Activated CD4-positive, CD25-positive, alpha-beta regulatory T cell treated with anti-CD3 and anti-CD28 coated beads, Interleukin-2, amount 50 U/mL, for 24 hours (primary cell): ENCODE data around the gene ELMO1.
"Not testable (repeated sequence)": the region's sequence is repeated elsewhere in the genome, so short reads cannot be mapped to it uniquely, and the experiment has no call there.

Experiments
- ATAC-seq, 2 donors: fragments of 150-1000 bp; cut with Tn5 transposase; one replicate each; pipeline ENCODE4 v1.10.0; 2021; ENCODE audit warnings: mild to moderate bottlenecking in 1 of 2, moderate library complexity in 1 of 2

ELMO1 gene

DNA sequence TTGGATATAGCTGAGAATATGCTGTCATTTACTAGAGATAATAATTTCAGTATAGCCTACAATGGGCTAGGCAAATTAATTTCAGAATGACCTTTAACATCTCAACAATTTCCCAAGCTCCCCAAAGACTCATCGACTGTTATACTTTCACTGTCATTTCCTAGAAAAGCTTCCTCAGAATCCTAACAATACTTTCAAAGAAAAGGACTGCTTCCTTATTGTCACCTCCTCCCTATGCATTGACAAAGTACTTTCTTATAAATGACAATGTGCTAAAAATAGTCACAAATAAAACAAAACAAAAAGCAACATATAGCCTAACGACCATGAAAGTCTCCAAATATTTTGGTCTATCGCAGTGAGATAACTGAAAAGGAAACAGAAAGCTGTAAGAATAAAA is 272.6 kb downstream of the ELMO1 start:
- no peak for ATAC-seq

DNA sequence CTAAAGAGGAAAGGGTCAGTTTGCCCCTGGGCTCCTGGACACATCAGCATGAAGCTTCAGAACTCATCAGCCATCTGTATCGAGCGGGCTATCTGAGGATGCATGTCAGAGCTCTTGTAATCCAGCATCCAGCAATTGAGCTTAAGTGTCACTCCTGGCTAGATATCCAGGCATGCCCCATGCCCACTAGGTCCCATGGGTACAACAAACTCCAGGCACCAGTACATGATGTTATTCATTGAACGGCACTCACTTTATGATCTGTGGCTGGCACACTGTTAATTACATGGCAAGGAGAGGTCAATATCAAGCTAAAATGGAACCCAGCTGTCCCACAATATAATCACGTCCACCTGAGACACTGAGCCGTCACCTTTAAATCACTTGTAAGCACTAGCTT is 274.2 kb downstream of the ELMO1 start:
- ATAC-seq = no peak

DNA sequence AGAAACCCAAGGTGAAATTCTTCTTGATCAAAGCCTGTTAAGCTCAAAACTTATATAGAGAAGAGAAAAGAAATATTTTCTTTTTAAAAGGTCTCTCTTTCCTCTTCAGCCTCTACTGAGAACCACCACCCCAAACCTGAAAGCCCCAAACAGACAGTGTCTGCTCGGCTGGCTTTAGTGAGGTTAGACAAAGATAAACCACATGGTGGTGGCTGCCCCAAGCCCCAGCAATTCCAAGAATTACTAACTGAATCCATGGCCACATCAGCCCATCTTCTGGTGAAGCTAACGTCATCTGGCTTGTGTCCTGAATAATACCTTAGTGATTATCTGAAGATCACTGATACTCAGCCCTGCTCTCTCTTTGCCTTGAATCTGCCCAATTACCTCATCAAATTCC is 275.0 kb downstream of the ELMO1 start:
- ATAC-seq = no peak

DNA sequence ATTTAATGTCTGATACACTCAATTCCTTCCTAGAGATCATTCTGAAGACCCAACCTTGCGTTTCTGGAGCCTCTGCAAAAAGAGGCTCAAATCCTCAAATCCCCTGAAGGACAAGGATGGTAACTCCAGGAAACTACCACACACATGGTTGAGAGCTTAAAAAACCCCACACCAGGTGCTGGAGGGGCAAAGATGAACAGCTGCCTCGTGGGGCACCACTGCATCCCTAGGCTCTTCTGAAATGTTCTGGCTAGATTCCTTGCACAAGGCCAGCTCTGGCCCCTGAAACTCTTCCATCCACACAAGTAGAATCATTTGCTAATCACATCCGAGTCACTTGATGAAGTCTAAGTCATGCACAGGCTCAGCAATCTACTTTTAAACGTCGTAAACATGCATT is 286.6 kb downstream of the ELMO1 start:
- ATAC-seq = no peak

DNA sequence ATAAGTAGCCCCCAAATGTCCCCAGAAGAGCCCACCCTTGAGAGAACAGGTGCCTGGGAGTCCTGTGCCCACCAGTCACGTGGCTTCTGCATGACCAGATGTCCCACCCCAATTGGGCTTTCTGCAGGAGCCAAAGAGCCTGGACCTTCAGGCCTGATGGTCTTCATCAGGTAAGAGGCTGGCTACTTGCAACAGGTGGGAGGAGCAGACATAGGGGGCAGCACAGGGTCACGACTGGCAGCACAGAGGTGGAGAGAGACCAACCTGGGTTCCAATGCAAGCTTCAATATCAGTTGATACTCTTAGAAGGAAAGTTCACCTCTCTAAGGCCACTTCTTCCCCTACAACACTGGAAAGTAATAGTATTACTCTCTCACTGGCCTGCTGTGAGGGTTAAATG is 288.0 kb downstream of the ELMO1 start:
- no peak for ATAC-seq

DNA sequence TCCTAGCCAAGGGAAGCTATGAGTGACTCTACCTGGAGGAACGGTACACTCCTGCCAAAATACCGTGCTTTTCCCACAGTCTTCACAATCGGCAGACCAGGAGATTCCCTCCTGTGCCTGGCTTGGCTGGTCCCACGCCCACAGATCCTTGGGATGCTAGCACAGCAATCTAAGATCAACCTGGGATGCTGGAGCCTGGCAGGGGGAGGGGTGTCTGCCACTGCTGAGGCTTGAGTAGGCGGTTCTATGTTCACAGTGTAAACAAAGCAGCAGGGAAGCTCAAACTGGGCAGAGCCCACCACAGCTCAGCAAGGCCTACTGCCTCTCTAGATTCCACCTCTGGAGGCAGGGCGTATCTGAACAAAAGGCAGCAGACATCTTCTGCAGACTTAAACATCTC is 295.3 kb downstream of the ELMO1 start:
- no peak for ATAC-seq

DNA sequence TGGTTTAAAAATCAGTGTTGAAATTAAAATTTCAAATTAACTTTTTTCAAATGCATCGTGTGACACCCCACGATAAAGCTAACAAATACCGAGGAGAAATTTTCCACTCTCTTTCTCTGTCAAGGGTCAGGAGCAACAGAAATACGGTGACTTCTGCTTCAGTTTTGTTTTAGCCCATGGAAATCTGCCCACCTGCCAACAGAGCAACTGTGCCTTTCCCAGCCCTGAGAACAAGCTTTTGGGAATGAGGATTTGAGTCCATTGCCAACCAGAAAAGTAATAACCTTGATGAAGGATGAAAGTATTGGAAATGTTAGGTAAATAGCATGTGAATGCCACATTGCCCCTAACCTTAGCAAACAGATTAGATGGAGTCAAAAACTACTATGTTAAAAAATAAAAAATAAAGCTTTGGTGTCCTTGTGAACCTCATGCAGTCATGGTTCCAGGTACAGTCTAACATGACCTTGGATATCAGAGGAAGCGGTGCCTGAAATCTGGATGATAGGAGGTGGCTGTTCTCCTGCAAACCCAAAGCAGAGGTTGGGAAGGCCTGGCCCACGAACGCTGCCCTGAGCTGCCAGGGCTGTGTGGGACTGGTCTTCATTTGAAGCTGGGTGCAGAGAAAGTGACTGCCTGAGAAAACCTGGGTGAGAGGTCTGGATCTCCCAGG is 296.8 kb downstream of the ELMO1 start:
- ATAC-seq = no peak

DNA sequence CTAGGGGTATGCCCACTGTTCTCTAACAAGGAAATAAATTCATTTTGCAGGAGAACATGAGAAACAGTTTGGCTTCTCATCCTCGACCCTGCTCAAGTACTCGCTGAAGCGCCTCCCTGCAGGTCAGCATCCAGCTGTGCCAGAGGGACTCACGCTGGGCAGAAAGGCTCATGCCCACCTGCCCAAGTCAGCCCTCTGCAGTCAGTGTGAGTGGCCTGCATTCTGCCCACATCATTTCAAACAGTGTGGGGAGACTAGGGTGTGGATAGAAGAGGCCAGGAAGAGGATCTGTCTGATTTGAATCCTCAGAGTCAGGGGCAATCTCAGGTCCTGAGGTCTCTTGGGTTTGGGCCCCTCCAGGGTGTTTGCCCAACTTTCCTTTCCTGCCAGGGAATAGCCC is 297.8 kb downstream of the ELMO1 start:
- ATAC-seq = no peak

DNA sequence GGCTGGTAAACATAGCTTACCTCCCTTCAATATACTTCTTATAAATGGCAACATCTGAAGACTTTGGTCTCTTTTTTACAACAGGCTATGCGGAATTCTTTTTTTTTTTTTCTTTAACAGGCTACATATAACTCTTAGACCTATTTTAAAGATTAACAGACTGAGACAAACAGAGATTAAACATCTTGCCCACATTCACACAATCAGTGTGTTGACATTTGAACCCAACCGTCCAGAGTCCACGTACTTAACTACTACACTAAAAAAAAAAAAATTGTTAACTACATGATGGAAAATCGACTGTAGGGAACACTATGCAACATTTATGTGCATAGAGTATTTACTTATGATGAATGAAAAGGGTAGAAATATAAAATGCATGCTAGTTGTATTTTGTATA is 298.5 kb downstream of the ELMO1 start:
- ATAC-seq = no peak

DNA sequence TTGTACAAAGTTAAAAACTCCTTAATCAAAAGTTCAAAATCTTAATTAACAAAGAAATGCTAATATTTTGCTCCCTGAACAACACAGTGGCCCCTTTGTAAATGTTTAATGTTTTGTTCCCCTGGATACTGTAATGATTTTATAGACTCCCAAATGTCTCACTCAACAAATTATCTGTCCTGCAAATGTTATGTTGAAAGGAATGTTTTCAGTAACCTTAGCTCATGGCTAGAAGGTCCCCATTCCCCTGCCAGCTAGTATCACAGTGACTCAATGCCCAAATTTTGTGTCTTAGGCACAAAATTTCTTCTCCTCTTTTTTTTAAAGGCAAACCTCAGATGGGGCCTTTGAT is 298.9 kb downstream of the ELMO1 start:
- no peak for ATAC-seq

DNA sequence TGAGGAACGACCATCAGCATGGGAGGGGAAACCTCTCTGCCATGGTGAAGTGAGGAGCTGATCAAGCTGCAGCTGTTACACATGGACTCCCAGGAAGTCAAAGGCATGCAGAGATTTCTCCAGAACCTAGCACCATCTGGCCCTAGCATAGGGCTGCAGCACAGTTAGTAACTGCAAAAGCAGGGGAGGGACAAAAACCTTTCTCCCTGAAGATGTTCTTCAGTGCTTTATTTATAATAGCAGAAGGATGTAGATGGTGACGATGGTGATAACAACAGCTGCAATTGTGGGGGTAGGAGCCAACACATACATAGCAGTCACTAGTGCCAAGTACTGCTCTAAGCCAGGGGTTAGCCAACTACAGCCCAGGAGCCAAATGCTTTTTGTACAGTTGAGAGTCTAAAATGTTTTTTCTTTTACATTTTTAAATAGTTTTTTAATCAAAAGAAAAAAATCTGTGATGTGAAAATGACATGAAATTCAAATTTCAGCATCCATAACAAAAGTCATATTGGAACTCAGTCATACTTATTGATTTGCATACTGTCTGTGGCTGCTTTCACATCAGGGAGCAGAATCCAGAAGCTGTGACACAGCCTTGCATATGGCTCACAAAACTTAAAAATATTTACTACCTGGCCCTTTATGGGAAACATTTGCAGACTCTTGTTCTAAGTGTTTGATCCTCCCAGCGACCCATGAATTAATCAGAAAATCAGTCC is 299.5 kb downstream of the ELMO1 start:
- no peak for ATAC-seq

DNA sequence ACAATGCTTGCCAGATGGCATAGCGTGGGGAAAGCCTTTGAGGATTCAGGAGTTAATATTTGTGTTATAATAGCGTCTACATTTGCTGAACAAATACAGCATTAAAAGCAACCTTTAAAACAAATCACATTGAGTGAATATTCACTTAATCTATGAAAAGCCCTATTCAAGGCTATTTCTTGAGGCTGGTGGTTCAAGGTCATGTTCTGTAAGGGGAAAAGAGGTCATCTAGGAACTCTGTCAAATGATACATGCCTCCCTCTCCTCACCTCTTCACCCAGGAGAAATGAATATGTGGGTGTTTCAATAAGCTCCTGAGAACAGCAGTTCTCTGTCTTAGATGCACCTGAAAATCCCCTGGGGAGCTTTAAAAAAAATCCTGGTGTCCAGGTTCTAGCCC is 303.0 kb downstream of the ELMO1 start:
- ATAC-seq = no peak

DNA sequence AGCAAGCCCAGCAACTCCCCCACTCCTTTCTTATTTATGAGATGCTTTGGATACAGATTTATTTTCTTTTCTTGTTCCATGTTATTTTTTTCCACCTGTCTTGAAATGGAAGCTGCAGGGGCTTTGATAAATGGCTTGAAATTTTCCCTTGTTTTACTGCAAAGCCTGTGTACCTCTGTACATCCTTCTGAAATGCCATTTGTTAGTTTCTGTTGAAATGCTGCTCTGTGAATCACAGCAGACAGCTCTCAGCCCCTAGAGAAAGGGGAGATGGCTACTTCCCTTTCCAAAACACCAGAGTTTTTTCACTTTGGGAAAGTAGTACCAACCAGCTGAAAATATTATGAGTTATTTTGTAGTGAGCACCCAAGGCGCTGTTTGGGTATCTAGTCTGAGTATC is 304.2 kb downstream of the ELMO1 start:
- no peak for ATAC-seq

DNA sequence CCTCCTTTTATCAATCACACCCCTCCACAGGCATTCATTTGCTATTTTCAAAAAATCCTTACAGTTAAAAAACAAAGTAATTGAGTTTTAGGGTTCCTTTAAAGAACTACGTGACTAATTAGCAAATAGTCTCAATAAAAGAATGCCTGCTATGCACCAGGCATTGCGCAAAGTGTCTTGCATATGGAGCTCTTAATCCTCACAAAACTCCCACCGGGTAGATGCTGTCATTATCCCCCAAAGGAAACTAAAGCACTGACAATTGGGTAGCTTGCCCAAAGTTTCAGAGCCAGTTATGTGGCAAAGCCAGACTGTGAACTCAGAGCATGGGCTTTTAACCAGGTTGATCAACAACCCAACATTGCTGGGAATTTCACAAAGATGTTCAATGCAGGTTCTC is 305.7 kb downstream of the ELMO1 start:
- ATAC-seq = no peak

DNA sequence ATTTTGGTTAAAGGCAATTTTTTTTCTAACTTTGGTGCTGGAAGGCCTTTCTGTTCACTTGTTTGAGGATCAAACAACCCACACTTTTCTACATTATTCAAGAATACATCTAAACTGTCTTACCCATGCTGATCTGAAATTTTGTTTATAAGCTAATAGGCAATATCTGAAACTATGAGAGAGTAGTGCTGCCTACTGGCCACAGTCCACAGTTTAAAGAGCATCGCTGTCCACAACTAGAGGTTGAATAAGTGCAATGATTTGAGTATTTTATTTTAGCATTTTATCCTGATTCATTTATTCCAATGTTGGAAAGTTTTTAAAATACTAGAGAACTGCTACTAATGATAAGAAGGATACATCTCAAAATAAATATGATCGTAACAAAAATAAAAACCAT is 306.9 kb downstream of the ELMO1 start:
- ATAC-seq = no peak

DNA sequence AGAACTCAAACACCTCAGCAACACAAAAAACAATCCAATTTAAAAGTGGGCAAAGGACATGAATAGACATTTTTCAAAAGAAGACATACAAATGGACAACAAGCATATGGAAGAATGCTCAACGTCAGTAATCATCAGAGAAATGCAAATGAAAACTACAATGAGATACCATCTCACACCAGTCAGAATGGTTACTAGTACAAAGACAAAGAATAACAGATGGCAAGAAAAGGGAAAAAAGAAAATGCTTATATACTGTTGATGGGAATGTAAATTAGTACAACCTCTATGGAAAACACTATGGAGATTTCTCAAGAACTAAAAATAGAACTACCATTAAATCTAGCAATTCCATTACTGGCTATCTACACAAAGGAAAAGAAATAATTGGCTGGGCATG is 314.8 kb downstream of the ELMO1 start:
- not testable (repeated sequence) for ATAC-seq

DNA sequence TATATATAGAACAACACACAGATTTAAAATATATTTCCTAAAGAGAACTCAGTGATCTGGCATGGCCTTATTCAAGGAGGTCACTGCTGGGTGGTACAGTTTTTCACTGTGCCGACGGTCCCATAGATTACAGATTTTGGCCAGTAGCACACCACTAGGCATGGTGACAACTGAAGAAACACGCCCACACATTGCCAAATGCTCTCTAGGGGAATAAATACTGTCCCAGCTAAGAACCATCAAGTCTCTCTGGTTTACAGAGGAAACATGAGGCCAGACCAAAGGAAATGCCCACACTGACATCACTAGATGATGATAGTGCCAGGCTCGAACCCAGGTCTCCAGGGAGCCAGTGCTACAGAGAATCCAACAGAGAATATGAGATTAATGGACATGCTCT is 316.8 kb downstream of the ELMO1 start:
- ATAC-seq = no peak

DNA sequence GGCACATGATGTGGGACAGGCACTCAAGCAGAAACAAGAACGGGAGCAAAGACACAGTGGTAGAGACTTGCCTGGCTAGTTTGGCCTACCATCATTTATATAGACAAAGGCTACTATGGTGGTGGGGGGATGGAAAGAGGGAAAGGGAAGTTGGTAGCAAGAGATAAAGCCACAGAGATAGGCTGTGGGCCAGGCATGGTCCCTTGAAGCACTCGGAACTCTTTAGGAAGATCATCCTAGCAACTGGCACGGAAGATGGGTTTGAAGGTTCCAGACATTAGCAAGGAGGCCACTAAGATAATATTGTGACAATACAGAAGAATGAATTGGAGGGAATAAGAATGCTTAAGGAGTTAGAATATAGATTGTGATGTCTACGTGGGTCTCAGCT is 319.6 kb downstream of the ELMO1 start:
- ATAC-seq = no peak

DNA sequence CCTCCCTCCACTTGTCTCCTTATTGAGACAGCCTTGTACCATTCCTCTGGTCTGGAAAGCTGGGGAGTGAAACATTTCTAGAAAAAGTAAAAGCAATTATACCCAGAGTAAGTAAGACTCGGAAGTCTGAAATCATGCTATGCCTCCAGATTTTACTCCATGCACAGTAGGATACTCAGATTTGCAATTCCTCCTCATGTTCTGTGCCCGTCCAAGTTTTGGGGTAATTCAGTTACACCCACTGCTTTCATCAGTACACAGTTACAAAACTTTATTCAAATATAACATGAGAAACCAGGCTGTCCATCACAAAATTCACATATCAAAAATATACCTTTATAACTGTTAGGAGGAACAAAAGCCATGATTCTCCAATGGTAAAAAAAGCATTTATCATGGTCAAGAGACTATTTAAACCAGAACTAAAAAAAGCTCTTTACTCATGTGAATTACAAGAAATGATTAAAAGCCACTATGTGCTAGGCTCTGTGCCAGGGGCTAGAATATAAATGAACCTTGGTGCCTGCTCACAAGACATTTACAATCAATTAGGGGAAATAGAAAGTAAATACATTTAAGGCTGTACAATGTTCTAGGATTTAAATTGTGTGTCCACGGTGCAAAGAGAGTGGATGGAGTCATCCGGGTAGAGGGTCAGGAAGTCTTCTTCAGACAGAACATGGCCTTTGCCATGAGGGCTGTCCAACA is 320.2 kb downstream of the ELMO1 start:
- ATAC-seq = no peak

DNA sequence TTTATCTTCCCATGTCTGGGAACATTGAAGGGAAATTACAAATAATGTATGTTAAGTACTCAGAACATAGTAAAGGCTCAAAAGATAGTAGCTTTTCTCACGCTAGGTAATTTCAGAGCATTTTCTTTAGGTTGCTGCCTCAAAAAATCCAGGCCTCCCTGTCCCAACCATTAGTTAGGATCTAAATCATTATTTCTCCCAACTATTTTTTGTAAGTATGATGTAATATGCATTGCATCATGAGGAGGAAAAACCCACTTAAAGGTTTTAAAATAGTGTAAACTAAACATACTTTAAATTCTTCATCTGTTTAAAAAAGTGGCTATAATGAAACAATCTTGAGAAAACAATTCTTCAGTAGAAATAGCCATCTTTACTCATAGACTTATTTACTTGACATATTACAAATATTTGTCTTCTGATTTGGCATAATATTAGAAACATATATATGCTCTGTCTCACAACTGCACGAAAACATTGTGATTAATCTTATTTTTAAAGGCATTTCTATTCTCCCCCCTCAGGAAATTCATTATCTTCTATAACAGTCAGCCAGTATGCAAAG is 329.3 kb downstream of the ELMO1 start:
- ATAC-seq = no peak

DNA sequence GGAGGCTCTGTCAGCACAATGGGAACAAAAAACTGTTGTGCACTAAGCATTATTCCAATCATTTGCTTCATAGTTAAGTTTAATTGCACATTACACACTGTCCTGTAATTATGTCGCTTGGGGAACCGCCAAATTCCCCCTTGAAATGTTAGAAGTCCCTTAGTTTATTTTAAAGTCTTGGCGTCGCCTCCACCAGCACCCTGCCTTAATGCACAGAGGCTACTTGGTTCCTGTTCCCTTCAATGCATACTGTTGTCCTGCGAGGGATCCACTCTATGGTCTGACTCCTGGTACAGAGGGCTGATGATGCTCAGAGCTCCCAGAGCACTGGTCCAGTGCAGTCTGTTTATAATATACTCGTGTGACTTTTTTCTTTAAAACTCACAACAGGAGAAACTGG is 330.7 kb downstream of the ELMO1 start:
- no peak for ATAC-seq

DNA sequence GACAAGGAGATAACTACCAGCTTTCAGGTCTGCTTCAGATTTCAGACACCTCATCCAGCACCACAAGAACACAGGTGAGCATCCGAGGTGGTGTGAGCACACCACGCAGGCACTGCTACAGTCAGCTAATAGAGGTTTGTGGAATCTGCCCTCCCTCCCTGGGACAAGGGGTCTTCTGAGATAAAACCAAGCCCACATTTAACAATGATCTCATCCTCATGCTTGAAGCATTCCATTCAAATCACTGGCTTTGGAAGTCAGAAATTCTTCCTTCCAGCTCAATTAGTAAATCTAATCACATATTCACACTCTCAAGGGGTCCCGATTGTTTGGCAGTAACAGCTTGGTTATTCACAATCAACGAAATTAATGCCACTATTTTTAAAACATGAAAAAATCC is 331.4 kb downstream of the ELMO1 start:
- ATAC-seq = no peak

DNA sequence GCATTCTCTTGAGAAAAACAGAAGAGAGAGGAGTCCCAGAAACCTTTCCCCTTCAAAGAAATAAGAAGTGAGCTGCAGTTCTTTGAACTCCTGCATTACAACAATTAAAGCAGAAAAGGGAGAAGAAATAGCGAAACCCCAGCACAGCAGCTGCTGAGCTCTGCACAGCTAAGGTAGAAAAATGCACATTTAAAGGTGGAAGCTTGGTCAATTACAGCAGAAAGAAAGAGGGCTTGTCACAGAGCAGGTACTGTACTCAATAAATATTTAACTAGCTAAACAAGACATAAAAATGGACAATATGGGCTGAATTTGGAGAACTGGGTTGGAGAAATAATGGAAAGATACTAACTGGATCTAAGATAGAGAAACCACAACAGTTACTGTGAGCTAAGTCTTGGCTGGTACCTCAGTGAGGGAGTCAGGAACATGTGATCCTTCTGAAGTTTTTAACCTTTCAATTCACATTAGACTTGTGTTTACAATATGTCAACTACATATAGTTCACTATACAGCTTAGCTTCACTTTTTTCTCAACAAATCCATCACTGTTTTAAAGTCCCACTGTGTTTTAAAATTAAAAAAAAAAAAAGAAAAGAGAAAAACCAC is 332.5 kb downstream of the ELMO1 start:
- ATAC-seq = no peak
